WTC11 (cell line): ENCODE data around the gene CCDC15. TPM values are rescaled to one million over a fixed set of nuclear protein-coding genes. Genes with fewer than 3 reads are reported as not detected.

Experiments used
- ATAC-seq: fragments of 200-7000 bp; cut with Tn5 transposase; 2 replicates; pipeline ENCODE4 v1.10.0; 2021; ENCODE audit warnings: mild to moderate bottlenecking, moderate library complexity
- CTCF ChIA-PET: fragments of 300-600 bp; sonication (Branson Sonifier 250); formaldehyde crosslinking; loops from one replicate; lab custom pipeline; 2021; ENCODE audit warnings: antibody characterized with exemption; lab: Charles Lee
- POLR2A ChIA-PET: fragments of 350-600 bp; sonication (Branson Sonifier 250); formaldehyde crosslinking; loops from one replicate; lab custom pipeline; 2021; ENCODE audit warnings: antibody characterized with exemption; lab: Charles Lee
- DNase-seq: peaks from one replicate; pipeline ENCODE4 v3.0.0; 2021; ENCODE audit warnings: low spot score
- H3K27ac Mint-ChIP-seq: 2 replicates; pipeline ENCODE4 v1.8.0; 2021; ENCODE audit warnings: mixed read lengths
- H3K27me3 Mint-ChIP-seq: 2 replicates; pipeline ENCODE4 v1.8.0; 2021; ENCODE audit warnings: low read depth, mild to moderate bottlenecking, moderate library complexity, mixed read lengths
- H3K36me3 Mint-ChIP-seq: 2 replicates; pipeline ENCODE4 v1.8.0; 2021; ENCODE audit warnings: mixed read lengths
- H3K4me1 Mint-ChIP-seq: 2 replicates; pipeline ENCODE4 v1.8.0; 2022; ENCODE audit warnings: mixed read lengths
- H3K4me3 Mint-ChIP-seq: 2 replicates; pipeline ENCODE4 v1.8.0; 2021; ENCODE audit warnings: mild to moderate bottlenecking, moderate library complexity, mixed read lengths
- H3K9me3 Mint-ChIP-seq: 2 replicates; pipeline ENCODE4 v1.8.0; 2021; ENCODE audit warnings: mixed read lengths
- CDX4 ChIP-seq: fragments of 250-450 bp; sonication (Bioruptor Pico); IDR thresholded peaks from 2 replicates; pipeline ENCODE4 v1.9.0; 2021; ENCODE audit warnings: moderate library complexity, mild to moderate bottlenecking, inconsistent platforms, borderline replicate concordance
- CTCF ChIP-seq: fragments of 200-600 bp; IDR thresholded peaks from 2 replicates; pipeline ENCODE4 v1.8.0; 2022; ENCODE audit warnings: antibody characterized with exemption
- E2F5 ChIP-seq: sonication (generic); formaldehyde crosslinking; IDR thresholded peaks from 2 replicates; pipeline ENCODE4 v1.8.1; 2022; ENCODE audit warnings: mild to moderate bottlenecking, moderate library complexity, missing genetic modification reagents
- ELF4 ChIP-seq: sonication (generic); formaldehyde crosslinking; IDR thresholded peaks from 2 replicates; pipeline ENCODE4 v1.8.1; 2022; ENCODE audit warnings: low read depth, mild to moderate bottlenecking, moderate library complexity, missing genetic modification reagents
- MXD4 ChIP-seq: fragments of 250-450 bp; sonication (Bioruptor Pico); IDR thresholded peaks from 2 replicates; pipeline ENCODE4 v1.8.0; 2021; ENCODE audit warnings: mild to moderate bottlenecking, moderate library complexity, borderline replicate concordance
- NFATC4 ChIP-seq: fragments of 250-450 bp; sonication (Bioruptor Pico); IDR thresholded peaks from 2 replicates; pipeline ENCODE4 v1.9.0; 2021; ENCODE audit warnings: mild to moderate bottlenecking
- NFYB ChIP-seq: sonication (generic); formaldehyde crosslinking; conservative IDR thresholded peaks from 2 replicates; pipeline ENCODE4 v1.8.0; 2022; ENCODE audit warnings: low read depth, missing genetic modification reagents
- NR2C2 ChIP-seq: sonication (generic); formaldehyde crosslinking; IDR thresholded peaks from 2 replicates; pipeline ENCODE4 v1.8.0; 2022; ENCODE audit warnings: mild to moderate bottlenecking, missing genetic modification reagents
- PRRX2 ChIP-seq: fragments of 250-450 bp; sonication (Bioruptor Pico); IDR thresholded peaks from 2 replicates; pipeline ENCODE4 v1.8.0; 2021; ENCODE audit warnings: mild to moderate bottlenecking
- SMAD4 ChIP-seq: sonication (generic); formaldehyde crosslinking; IDR thresholded peaks from 2 replicates; pipeline ENCODE4 v1.8.0; 2022; ENCODE audit warnings: mild to moderate bottlenecking, missing genetic modification reagents
- SP1 ChIP-seq: sonication (generic); formaldehyde crosslinking; conservative IDR thresholded peaks from 2 replicates; pipeline ENCODE4 v1.8.1; 2022; ENCODE audit warnings: missing genetic modification reagents
- TEAD1 ChIP-seq: sonication (generic); formaldehyde crosslinking; IDR thresholded peaks from 2 replicates; pipeline ENCODE4 v1.8.0; 2022; ENCODE audit warnings: mild to moderate bottlenecking, missing genetic modification reagents
- TP53 ChIP-seq: sonication (generic); formaldehyde crosslinking; IDR thresholded peaks from 2 replicates; pipeline ENCODE4 v1.8.1; 2023; ENCODE audit warnings: mild to moderate bottlenecking, missing genetic modification reagents
- ZBTB21 ChIP-seq: sonication (generic); formaldehyde crosslinking; IDR thresholded peaks from 2 replicates; pipeline ENCODE4 v1.8.1; 2023; ENCODE audit warnings: mild to moderate bottlenecking, missing genetic modification reagents, borderline replicate concordance
- ZNF121 ChIP-seq: sonication (generic); formaldehyde crosslinking; IDR thresholded peaks from 2 replicates; pipeline ENCODE4 v1.8.0; 2023; ENCODE audit warnings: missing genetic modification reagents
- ZNF138 ChIP-seq: sonication (generic); formaldehyde crosslinking; conservative IDR thresholded peaks from 2 replicates; pipeline ENCODE4 v1.8.1; 2022; ENCODE audit warnings: mild to moderate bottlenecking, moderate library complexity, missing genetic modification reagents
- ZNF219 ChIP-seq: sonication (generic); formaldehyde crosslinking; IDR thresholded peaks from 2 replicates; pipeline ENCODE4 v1.8.0; 2023; ENCODE audit warnings: missing genetic modification reagents, mild to moderate bottlenecking, borderline replicate concordance
- ZNF263 ChIP-seq: sonication (generic); formaldehyde crosslinking; IDR thresholded peaks from 2 replicates; pipeline ENCODE4 v1.8.1; 2022; ENCODE audit warnings: low read depth, mild to moderate bottlenecking, moderate library complexity, missing genetic modification reagents
- total RNA-seq: library from RNA; stranded (reverse); gene quantifications from 3 replicates; pipeline ENCODE4 v1.2.3, GENCODE V29; 2021
- TF ChIP-seq, protein P1 (sequence below): sonication (generic); formaldehyde crosslinking; IDR thresholded peaks from 2 replicates; pipeline ENCODE4 v1.8.0; 2022; ENCODE audit warnings: mild to moderate bottlenecking, missing genetic modification reagents
- TF ChIP-seq, protein P2 (sequence below): fragments of 250-450 bp; sonication (Bioruptor Pico); IDR thresholded peaks from 2 replicates; pipeline ENCODE4 v1.9.0; 2021; ENCODE audit warnings: mild to moderate bottlenecking, borderline replicate concordance
- TF ChIP-seq, protein P3 (sequence below): sonication (generic); formaldehyde crosslinking; IDR thresholded peaks from 2 replicates; pipeline ENCODE4 v1.8.1; 2022; ENCODE audit warnings: low read depth, mild to moderate bottlenecking, moderate library complexity, missing genetic modification reagents, borderline replicate concordance

Gene CCDC15
- total RNA-seq, 1 experiment from 2014 or later, result 2.4 TPM

DNA sequence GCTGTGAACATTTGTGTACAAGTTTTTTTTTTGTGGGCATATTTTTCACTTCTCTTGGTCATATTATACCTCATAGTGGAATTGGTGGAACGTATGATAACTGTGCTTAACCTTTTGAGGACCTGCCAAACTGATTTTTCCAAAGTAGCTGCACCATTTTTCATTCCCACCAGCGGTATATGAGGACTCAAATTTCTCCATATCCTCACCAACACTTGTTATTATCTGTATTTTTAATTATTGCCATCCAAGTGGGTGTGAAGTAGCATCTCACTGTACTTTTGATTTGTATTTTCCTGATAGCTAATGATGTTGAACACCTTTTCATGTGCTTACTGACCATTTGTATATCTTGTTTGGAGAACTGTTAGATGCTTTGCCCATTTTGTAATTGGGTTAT is 47.8 kb downstream of the CCDC15 start:
- no peak overlapping the region for H3K27ac Mint-ChIP-seq
- DNase-seq (no peak), ATAC-seq (no peak)
- CTCF ChIA-PET, result no interaction called here
- H3K36me3 Mint-ChIP-seq, result no peaks in the 10 kb centered on the region
- TF ChIP-seq TEAD1 (CRISPR knock-in tag) (no peak), NR2C2 (CRISPR knock-in tag) (no peak), SMAD4 (CRISPR knock-in tag) (no peak), PRRX2 (no peak)
- TF ChIP-seq, all 79 proteins: peak for 0
- H3K4me3 Mint-ChIP-seq, result no peak overlapping the region
- POLR2A ChIA-PET, result no interaction called here
- no peaks in the 10 kb centered on the region for H3K27me3 Mint-ChIP-seq
- peaks cover 4% of the 10 kb centered on the region; the same call in 1 of the 2 replicates for H3K9me3 Mint-ChIP-seq
- no peaks in the 10 kb centered on the region for H3K4me1 Mint-ChIP-seq

GRCh38 chr11:125005491-125005890 is 51.5 kb downstream of the CCDC15 start:
- no peaks in the 10 kb centered on the region for H3K36me3 Mint-ChIP-seq
- ChIA-PET POLR2A (no interaction called here), CTCF (no interaction called here)
- H3K4me1 Mint-ChIP-seq, result no peaks in the 10 kb centered on the region
- ATAC-seq (no peak), DNase-seq (no peak)
- TF ChIP-seq ZBTB21 (CRISPR knock-in tag), result no peak
- no peak for TF ChIP-seq MXD4 (CRISPR knock-in tag)
- TF ChIP-seq, protein P1, sequence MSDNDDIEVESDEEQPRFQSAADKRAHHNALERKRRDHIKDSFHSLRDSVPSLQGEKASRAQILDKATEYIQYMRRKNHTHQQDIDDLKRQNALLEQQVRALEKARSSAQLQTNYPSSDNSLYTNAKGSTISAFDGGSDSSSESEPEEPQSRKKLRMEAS (CRISPR knock-in tag), result no peak
- no peak for TF ChIP-seq ZNF138 (CRISPR knock-in tag)
- TF ChIP-seq E2F5 (CRISPR knock-in tag), result no peak
- TF ChIP-seq CDX4 (CRISPR knock-in tag), result no peak
- no peak for TF ChIP-seq CTCF
- no peak for TF ChIP-seq NFYB (CRISPR knock-in tag)
- TF ChIP-seq ZNF219 (CRISPR knock-in tag), result no peak
- no peak for TF ChIP-seq TP53 (CRISPR knock-in tag)
- TF ChIP-seq ELF4 (CRISPR knock-in tag), result no peak
- TF ChIP-seq ZNF121 (CRISPR knock-in tag), result no peak
- TF ChIP-seq ZNF263 (CRISPR knock-in tag), result no peak
- TF ChIP-seq PRRX2, result no peak
- TF ChIP-seq, protein P2, sequence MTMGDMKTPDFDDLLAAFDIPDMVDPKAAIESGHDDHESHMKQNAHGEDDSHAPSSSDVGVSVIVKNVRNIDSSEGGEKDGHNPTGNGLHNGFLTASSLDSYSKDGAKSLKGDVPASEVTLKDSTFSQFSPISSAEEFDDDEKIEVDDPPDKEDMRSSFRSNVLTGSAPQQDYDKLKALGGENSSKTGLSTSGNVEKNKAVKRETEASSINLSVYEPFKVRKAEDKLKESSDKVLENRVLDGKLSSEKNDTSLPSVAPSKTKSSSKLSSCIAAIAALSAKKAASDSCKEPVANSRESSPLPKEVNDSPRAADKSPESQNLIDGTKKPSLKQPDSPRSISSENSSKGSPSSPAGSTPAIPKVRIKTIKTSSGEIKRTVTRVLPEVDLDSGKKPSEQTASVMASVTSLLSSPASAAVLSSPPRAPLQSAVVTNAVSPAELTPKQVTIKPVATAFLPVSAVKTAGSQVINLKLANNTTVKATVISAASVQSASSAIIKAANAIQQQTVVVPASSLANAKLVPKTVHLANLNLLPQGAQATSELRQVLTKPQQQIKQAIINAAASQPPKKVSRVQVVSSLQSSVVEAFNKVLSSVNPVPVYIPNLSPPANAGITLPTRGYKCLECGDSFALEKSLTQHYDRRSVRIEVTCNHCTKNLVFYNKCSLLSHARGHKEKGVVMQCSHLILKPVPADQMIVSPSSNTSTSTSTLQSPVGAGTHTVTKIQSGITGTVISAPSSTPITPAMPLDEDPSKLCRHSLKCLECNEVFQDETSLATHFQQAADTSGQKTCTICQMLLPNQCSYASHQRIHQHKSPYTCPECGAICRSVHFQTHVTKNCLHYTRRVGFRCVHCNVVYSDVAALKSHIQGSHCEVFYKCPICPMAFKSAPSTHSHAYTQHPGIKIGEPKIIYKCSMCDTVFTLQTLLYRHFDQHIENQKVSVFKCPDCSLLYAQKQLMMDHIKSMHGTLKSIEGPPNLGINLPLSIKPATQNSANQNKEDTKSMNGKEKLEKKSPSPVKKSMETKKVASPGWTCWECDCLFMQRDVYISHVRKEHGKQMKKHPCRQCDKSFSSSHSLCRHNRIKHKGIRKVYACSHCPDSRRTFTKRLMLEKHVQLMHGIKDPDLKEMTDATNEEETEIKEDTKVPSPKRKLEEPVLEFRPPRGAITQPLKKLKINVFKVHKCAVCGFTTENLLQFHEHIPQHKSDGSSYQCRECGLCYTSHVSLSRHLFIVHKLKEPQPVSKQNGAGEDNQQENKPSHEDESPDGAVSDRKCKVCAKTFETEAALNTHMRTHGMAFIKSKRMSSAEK (CRISPR knock-in tag), result no peak
- TF ChIP-seq SP1 (CRISPR knock-in tag), result no peak
- no peak for TF ChIP-seq NFATC4 (CRISPR knock-in tag)
- TF ChIP-seq, protein P3, sequence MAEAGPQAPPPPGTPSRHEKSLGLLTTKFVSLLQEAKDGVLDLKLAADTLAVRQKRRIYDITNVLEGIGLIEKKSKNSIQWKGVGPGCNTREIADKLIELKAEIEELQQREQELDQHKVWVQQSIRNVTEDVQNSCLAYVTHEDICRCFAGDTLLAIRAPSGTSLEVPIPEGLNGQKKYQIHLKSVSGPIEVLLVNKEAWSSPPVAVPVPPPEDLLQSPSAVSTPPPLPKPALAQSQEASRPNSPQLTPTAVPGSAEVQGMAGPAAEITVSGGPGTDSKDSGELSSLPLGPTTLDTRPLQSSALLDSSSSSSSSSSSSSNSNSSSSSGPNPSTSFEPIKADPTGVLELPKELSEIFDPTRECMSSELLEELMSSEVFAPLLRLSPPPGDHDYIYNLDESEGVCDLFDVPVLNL, result no peak
- H3K9me3 Mint-ChIP-seq, result peaks cover 4% of the 10 kb centered on the region; the same call in 1 of the 2 replicates
- H3K27ac Mint-ChIP-seq, result no peak overlapping the region
- H3K4me3 Mint-ChIP-seq, result no peak overlapping the region
- H3K27me3 Mint-ChIP-seq, result no peaks in the 10 kb centered on the region
